ENCODE results near the gene TRIM50. TPM values are rescaled to one million over a fixed set of nuclear protein-coding genes. Genes with fewer than 3 reads are reported as not detected.

TRIM50 gene
- total RNA-seq, 1 donor from 2014 or later = 0.71 TPM

Other genes starting within 250 kb of the TRIM50 start
- not detected for gene SPDYE9, start 242.0 kb downstream of the TRIM50 start, total RNA-seq
- gene NSUN5, start 19.3 kb downstream of the TRIM50 start, total RNA-seq = 19.1 TPM
- not detected for gene FKBP6, start 79 bp upstream of the TRIM50 start, total RNA-seq
- gene FZD9, start 105.7 kb upstream of the TRIM50 start, total RNA-seq = 0.77 TPM
- gene BAZ1B, start 194.2 kb upstream of the TRIM50 start, total RNA-seq = 54.5 TPM
- gene BCL7B, start 229.6 kb upstream of the TRIM50 start, total RNA-seq = 80.1 TPM

Data from mesenteric fat pad (tissue), 1 donor.